ENCODE measurements around the gene SCAI.
"Not testable (repeated sequence)": the region's sequence is repeated elsewhere in the genome, so short reads cannot be mapped to it uniquely, and the experiment has no call there.

Gene SCAI

DNA sequence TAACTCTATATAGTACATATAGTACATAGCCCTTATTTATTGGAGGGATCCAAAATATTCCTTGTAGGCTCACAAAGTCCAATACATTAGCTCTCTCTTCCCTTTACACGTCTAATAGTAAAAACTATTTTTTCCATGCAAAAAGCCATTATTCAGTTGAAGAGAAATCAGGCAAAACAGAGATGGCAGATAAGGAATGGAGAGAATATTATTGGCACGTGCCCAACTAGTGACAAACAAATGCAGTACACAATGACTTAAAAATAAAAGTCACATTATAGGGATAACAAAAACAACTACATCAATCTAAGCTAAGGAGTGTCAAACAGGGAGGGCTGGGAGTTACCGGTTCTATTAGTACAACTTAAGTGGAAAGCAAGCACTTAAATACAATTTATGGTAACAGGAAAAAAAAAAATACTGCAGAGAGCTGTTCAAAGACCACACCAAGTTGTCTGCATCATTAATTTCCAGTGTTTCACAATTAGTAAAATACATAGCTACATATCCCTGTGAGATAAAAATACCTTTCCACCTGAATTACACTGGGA is 4.1 kb upstream of the SCAI start:
- no peak for DNase-seq

DNA sequence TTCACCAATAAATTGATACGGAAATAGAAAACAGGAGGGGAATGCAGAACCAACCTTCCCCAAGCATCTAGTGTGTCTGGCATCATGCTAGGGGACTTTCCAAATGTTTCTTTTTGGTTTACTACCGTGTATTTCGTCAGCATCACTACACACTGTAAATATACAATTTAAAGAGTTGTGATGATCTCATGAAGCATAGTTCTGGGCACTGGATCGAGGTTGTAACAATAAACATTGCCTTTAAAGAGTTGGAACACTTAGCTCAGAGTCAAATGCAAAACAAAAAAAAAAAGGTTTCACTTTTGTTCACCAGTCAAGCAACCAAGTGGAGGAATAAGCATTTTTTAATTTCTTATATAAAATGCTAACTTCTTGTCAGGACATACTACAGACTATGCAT is 2.9 kb upstream of the SCAI start:
- no peak for DNase-seq

DNA sequence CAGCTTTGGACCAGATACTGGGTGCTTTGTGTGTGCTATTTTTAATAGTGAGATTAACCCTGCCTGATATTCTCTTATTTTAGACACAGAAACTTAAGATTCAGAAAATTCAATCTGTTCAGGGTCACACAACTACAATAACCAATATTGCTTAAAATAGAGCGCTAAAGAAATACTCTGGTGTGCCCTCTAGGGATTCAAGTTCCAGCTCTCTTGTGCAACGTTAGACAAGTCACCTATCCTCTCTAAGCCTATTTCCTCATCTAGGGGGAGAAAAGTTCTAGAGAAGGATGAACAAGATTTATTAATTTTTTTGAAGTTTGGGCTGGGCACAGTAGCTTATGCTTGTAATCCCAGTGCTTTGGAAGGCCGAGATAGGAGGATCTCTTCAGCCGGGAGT is 2.1 kb upstream of the SCAI start:
- DNase-seq: no peak

DNA sequence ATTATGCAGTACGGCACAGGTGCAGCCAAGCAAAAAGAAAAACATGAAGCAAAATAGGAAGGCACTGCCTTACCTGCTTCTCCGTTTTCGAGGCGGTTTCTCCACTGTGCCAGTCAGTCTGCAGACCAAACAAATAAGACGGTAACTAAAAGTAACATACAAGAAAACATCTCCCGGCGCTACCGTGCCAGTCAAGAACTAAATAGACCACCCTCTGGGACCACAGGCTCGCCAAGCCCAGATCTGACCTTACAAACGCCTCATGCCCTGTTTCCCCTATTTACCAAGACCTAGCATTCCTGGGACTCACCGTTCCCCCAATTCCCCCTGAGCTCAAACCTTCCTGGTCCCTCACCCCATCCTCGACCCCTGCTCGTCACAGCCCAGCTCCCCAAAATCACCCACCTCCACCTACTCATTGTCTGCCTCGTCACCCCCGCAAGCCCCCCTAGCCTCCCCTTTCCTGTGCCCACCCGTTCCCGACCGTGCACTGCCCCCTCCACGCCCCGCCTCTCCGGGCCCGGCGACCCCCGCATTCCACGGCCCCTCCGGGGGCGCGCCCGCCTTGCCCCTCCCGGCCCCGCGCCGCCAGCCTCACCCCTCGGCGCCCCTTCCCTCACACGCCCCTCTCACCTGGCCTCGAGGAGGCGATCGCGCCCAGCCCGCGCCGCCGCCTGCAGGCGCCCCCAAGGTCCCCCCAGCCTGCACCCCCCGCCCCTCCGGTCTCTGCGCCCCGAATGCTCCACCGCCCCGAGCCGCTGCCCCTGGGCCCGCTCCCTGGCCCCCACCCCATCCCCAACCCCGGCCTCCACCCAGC is 560 bp downstream of the SCAI start:
- peak in 2 of 4 experiments; percentile 4 to 29 for DNase-seq

DNA sequence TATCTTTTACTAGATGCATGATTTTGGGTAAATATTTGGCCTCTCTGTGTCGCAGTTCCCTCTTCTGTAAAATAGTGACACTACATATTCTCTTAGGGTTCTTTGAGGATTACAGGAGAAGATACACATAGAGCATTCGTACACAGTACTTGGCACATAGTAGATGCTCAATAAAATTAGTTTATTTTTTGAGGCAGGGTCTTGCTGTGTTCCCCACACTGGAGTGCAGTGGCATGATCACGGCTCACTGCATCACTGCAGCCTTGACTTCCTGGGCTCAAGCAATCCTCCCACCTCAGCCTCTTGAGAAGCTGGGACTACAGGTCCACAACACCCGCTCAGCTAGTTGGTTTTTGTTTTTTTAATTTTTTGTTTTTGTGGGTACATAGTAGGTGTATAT is 1.6 kb downstream of the SCAI start:
- DNase-seq: no peak

DNA sequence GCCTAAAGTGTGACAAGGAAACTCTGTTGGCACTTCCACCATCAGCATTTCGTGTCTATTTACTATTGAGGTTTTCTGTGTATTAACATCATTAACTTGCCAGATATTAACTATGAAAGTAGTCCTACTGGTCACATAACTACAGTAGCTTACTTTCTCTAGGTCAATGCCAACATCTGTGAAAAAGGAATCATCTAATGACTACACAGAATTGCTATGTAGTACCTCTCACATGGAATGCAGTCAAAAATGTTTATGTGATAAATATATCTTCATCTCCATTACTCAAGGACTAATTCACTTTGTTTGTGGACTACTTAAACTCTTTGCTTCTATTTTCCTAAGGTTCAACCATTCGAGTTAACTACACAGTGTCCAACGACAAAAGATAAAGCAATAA is 2.1 kb downstream of the SCAI start:
- DNase-seq: no peak

DNA sequence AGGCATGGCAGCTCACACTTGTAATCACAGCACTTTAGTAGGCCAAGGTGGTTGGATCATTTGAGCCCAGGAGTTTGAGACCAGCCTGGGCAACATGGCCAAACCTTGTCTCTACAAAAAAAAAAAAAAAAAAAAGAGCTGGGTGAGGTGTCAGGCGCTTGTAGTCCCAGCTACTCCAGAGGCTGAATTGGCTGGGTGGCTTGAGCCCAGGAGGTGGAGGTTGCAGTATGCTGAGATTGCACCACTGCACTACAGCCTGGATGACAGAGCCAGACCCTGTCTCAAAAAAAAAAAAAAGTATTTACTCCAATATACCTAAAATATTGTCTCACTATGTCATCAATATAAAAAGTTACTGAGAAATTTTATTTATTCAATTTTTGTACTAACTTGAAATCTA is 2.8 kb downstream of the SCAI start:
- no peak for DNase-seq

DNA sequence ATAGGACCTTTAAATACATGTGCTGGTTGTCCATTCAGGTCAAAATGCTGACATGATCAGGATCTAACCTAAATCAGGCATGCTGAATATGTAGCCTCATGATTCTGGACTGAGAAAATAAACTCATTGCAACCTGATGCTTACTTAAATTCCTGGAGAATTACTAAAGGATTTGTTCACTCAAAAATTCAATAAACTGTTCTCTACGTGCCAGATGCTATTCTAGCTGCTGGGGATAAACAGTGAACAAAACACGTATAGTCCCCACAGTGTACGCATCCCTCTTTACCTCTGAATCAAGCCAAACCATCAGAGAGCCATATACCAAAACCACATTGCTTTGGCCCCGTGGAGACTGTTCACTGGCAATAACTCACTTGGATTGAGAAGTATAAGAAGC is 6.1 kb downstream of the SCAI start:
- DNase-seq: no peak

DNA sequence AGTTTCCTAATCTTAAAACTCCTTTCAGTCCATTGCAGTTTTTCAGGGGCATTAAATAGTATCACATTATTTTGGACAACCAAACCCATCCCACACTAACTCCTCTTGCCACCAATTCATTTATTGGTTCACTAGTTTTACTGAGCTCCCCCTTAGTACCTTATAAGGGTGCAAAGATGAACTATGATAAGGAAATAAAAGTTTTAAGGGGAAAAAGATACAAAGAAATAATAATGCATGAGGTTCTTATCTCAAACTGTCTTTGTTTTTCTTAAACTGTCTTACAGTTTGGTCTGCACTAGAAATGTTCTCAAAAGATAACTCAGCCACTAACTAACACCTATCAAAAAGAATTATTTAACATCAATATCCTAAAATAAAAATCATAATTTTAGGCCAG is 8.4 kb downstream of the SCAI start:
- no peak for DNase-seq

DNA sequence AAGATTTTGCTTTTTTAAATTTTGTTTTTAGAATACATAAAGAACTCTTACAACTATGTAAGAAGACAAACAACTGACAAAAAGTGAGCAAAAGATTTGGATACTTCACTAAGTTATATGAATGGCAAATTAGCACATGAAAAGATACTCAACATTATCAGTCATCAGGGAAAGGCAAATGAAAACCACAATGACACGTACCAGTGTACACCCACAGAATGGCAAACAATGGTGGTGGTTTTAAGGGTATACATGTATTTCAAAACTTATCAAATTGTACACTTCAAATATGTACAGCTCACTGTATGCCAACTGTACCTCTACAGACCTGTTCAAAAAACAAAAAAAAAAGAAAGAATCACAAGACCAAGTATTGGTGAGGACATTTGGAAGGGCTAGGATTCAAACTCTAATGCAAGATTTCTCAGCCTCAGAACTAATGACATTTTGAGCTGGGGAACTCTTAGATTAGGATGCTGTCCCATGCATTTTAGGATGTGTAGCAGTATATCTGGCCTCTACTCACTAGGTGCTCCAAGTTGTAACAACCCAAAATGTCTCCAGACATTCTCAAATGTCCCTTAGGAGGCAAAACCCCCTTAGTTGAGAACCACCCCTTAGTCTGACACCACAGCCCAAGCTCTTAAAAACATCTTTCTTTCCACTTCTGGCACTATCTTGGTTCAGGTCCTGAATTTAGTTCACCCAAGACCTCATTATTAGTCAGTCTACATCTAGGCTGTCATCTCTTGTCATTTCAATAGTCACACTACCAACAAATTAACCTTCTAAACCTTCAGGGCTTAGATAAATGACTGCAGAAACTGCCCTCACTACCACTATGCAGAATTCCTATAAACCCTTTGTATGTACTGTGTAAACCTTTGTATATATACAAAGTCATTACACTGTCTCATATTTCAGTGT is 9.7 kb downstream of the SCAI start:
- no peak for DNase-seq

DNA sequence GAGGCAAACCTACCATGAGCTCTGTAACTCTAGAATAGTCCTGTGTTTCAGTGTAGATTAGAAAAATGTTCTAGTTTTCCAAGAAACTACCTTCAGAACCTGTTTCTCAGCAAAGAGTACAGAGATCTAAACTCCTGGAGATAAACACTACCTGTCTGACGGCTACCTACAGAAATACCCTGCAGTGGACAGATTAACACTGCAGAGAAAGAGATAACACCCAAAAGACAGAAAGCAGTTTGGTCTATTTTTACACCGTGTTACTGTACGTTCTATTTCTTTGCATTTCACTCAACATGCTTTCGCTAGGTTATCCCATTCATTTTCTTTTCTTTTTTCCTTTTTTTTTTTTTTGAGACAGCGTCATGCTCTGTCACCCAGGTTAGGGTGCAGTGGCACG is 11.6 kb downstream of the SCAI start:
- DNase-seq: no peak

DNA sequence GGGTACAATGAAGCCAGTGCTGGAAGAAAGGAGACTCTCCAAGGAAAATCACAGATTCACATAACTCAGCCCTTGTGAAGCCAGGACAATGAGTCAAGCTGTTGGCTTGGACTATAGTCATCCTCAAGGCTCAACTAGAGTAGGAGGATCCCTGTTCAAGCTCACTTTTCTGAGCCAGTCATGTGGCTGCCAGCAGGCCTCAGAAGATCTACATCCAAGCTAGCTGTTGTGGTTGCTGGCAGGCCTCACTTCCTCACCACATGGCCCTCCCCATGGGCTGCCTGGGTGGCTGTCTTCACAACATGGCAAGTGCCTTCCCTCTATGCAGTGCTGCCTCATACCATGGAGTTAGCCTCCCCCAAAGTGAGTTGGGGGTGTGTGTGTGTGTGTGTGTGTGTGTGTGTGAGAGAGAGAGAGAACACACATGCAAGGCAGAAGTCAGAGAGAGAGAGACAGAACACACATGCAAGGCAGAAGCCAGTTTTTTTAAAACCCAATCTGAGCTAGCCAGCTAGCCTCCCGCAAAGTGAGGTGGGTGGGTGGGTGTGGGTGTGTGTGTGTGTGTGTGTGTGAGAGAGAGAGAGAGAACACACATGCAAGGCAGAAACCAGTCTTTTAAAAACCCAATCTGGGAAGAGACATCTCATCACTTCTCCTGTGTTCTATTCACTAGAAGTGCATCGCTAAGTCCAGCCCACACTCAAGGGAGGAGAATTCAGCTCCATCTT is 17.1 kb downstream of the SCAI start:
- peak; percentile 85 to 95 (median 93) for DNase-seq

DNA sequence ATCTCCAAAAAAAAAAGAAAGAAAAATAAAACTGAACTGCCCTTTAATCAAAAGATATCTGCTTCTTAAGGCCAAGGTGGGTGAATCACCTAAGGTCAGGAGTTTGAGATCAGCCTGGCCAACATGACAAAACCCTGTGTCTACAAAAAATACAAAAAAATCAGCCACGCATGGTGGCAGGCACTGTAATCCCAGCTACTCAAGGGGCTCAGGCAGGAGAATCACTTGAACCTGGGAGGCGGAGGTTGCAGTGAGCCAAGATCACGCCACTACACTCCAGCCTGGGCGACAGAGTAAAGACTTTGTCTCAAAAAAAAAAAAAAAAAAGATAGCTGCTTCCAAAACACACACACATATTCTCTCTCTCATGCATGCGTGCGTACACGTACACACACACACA is 17.8 kb downstream of the SCAI start:
- DNase-seq: no peak

DNA sequence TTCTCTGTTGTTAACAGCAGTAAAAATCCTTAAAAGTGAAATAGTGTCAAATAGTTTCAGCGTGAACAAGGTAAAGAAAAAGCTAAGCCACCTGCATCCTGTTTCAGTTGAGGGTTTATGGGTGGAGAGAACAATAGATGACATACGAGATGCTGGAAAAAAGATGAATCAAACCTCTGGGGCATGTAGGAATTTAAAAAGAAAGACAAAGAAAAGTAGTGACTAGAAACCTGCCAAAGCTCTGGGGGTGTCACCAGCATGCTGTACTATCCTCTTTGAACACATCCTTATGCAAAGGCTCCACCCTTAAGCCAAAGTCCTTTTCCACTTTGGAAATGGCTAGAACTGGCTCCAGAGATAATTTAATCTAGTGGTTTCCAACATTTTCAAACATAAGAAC is 22.2 kb downstream of the SCAI start:
- DNase-seq: no peak

DNA sequence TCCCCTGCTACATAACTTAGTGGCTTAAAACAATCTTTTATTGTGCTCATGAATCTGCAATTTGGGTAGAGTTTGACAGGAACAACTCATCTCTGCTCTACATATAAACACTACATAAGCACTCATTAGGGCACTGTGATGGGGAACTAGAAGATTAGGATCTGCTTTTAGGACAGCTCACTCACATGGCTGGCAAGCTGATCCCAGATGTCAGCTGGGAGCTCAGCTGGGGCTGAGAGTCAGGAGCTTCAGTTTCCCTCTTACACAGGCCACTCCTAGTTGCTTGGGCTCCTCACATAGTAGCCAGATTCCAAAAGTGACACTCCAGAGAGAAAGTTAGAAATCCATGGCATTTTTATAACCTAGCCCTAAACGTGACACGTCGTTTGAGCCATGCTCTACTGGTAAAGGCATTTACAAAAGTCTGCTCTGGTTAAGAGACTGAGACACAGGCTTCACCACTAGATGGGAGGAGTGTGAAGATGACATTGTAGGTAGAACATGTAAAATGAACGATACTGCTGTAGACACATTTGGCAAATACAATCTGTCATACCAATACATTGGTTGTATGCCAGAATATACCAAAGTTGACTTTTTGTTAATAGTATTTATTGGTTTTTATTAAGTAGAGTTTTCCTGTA is 23.6 kb downstream of the SCAI start:
- DNase-seq: peak; percentile 19 to 69 (median 52)

DNA sequence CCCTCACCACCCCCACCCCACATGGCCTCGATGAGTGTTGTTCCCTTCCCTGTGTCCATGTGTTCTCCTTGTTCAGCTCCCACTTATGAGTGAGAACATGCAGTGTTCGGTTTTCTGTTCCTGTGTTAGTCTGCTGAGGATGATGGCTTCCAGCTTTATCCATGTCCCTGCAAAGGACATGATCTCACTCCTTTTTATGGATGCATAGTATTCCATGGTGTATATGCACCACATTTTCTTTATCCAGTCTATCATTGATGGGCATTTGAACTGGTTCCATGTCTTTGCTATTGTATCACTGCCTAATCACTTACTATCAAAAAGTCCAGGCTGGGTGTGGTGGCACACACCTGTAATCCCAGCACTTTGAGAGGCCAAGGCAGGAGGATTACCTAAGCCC is 24.6 kb downstream of the SCAI start:
- not testable (repeated sequence) for DNase-seq

DNA sequence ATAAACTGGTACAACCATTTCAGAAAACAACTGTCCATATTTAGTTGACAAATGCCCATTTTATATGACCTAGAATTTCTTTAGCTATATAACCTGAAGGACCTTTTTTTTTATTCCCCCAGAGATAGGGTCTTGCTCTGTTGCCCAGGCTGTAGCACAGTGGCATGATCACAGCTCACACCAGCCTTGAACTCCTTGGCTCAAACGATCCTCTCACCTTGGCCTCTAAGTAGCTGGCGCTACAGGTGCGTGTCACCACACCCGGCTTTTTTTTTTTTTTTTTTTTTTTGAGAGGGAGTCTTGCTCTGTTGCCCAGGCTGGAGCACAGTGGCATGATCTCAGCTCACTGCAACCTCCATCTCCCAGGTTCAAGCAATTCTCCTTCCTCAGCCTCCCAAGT is 28.8 kb downstream of the SCAI start:
- not testable (repeated sequence) for DNase-seq

DNA sequence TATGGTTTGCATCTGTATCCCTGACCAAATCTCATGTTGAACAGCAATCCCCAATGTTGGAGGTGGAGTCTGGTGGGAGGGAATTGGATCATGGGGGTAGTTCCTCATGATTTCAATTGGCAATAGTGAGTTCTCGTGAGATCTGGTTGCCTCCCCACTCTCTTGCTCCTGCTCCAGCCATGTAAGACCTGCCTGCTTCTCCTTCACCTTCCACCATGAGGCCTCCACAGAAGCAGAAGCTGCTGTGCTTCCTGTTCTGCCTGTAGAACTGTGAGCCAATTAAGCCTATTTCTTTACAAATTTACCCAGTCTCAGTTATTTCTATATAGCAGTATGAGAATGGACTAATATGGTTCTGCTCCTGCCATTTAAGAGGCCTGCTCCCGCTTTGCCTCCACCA is 32.9 kb downstream of the SCAI start:
- DNase-seq: peak in 3 of 4 experiments; percentile 10 to 22 (median 16)

DNA sequence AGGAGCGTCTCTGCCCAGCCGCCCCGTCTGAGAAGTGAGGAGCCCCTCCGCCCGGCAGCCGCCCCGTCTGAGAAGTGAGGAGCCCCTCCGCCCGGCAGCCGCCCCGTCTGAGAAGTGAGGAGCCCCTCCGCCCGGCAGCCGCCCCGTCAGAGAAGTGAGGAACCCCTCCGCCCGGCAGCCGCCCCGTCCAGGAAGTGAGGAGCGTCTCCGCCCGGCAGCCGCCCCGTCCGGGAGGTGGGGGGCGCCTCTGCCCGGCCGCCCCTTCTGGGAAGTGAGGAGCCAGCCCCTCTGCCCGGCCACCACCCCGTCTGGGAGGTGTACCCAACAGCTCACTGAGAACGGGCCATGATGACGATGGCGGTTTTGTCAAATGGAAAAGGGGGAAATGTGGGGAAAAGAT is 34.8 kb downstream of the SCAI start:
- not testable (repeated sequence) for DNase-seq

DNA sequence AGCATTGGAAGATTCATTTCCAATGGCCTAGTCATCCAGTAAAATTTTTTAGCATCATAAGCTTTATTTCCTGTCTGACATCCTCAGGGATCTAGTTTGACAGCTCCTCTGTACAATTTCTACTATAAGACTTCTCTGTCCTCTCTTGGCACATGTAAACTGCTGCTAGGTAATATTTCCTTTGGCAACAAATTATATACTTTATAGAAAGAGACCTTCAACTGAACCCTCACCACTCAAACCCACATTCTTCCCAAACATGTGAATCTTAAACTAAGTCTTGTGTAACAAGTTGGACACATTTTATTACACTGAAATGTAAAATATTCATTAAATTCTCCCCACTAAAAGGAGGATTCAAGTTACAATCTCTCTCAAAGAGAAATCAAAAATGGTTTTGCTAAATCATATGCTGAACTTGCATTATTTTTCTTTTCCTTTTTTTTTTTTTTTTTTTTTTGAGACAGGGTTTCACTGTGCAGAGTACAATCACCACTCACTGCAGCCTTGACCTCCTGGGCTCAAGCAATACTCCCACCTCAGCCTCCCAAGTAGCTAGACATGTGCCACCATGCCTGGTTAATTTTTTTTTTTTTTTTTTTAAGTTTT is 36.9 kb downstream of the SCAI start:
- DNase-seq: no peak

DNA sequence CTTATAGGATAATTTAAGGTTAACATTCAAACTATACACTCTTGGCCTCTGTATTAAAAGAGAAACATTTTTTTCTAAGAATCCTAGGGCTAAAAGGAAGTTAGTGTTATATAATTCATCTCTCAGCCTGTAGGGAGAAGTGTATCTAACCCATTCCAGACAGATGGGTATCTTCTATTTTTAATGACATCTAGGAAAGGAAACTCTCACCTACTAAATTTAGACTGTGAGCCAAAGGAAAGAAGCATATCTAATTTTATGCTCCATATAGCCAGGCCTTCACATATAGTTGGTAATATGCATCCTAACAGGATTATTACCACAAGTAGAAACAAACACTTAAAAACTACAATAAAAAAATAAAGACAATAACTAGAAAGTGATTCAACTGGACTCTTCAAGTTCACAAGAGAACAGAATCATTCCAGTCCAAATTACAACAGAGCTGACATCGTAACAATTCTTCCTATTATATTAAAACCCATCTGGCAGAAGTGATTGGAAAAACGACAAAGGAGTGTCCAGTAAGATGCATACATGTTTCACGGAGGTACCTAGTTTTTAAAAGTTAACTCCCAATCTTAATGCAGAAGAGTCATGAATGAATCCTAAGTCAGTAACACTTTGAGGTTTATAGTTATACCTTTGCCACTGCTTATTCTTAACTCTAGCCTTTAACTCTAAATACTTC is 39.4 kb downstream of the SCAI start:
- no peak for DNase-seq
